Type B pancreatic cell (in vitro differentiated cells): ENCODE data around the gene HDDC2. TPM values are rescaled to one million over a fixed set of nuclear protein-coding genes. Genes with fewer than 3 reads are reported as not detected.

Experiments
- DNase-seq: peaks from one replicate; pipeline ENCODE4 v3.0.0; 2021; ENCODE audit warnings: mixed read lengths; ENCODE audit not compliant: unreplicated experiment; ENCODE audit errors: extremely low spot score
- H3K27ac Mint-ChIP-seq: 2 replicates; pipeline ENCODE4 v1.8.0; 2021; ENCODE audit warnings: mild to moderate bottlenecking, mixed read lengths
- H3K27me3 Mint-ChIP-seq: 2 replicates; pipeline ENCODE4 v1.8.0; 2021; ENCODE audit warnings: mixed read lengths
- H3K36me3 Mint-ChIP-seq: 2 replicates; pipeline ENCODE4 v1.8.0; 2021; ENCODE audit warnings: mixed read lengths
- H3K4me1 Mint-ChIP-seq: one replicate; pipeline ENCODE4 v1.8.0; 2021; ENCODE audit warnings: mixed read lengths; ENCODE audit not compliant: unreplicated experiment
- H3K4me3 Mint-ChIP-seq: 2 replicates; pipeline ENCODE4 v1.8.0; 2021; ENCODE audit warnings: mild to moderate bottlenecking, mixed read lengths
- H3K9me3 Mint-ChIP-seq: 2 replicates; pipeline ENCODE4 v1.8.0; 2021; ENCODE audit warnings: mixed read lengths
- total RNA-seq: library from RNA; stranded (reverse); gene quantifications from 2 replicates; pipeline ENCODE4 v1.2.1, GENCODE V29; 2021; ENCODE audit warnings: low replicate concordance
- TF ChIP-seq, protein P1 (sequence below): fragments of 200-600 bp; sonication (generic); conservative IDR thresholded peaks from 2 replicates; pipeline ENCODE4 v1.5.0; 2021; ENCODE audit warnings: antibody characterized with exemption, mild to moderate bottlenecking

Gene HDDC2
- total RNA-seq, 1 donor from 2014 or later: 90.0 TPM

DNA sequence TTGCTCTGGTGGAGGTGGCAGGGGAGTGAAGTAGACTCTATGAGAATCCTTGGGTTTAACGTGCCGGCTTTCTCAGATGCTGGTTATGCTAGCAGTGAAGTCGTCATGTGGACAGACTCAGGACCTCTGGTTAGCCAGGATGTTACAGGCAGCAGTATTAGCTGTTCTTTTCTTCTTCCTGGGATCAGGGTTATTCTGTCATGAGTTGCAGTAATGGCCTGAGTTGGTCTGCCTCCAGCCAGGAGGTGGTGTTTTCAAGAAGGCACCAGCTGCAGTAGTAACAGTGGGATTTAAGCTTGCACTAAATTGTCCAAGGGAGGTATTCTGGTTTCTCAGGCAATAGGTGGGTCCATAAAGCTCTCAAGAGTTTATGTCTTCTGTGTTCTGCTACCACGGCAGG is 56.7 kb downstream of the HDDC2 start:
- Mint-ChIP-seq H3K9me3 (peaks cover 18% of the 10 kb centered on the region), H3K4me1 (peaks cover 18% of the 10 kb centered on the region), H3K4me3 (no peak overlapping the region), H3K27ac (peak overlapping the region; percentile 35), H3K27me3 (no peaks in the 10 kb centered on the region), H3K36me3 (peaks cover 32% of the 10 kb centered on the region)
- TF ChIP-seq, protein P1, sequence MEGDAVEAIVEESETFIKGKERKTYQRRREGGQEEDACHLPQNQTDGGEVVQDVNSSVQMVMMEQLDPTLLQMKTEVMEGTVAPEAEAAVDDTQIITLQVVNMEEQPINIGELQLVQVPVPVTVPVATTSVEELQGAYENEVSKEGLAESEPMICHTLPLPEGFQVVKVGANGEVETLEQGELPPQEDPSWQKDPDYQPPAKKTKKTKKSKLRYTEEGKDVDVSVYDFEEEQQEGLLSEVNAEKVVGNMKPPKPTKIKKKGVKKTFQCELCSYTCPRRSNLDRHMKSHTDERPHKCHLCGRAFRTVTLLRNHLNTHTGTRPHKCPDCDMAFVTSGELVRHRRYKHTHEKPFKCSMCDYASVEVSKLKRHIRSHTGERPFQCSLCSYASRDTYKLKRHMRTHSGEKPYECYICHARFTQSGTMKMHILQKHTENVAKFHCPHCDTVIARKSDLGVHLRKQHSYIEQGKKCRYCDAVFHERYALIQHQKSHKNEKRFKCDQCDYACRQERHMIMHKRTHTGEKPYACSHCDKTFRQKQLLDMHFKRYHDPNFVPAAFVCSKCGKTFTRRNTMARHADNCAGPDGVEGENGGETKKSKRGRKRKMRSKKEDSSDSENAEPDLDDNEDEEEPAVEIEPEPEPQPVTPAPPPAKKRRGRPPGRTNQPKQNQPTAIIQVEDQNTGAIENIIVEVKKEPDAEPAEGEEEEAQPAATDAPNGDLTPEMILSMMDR: no peak
- no peak for DNase-seq

DNA sequence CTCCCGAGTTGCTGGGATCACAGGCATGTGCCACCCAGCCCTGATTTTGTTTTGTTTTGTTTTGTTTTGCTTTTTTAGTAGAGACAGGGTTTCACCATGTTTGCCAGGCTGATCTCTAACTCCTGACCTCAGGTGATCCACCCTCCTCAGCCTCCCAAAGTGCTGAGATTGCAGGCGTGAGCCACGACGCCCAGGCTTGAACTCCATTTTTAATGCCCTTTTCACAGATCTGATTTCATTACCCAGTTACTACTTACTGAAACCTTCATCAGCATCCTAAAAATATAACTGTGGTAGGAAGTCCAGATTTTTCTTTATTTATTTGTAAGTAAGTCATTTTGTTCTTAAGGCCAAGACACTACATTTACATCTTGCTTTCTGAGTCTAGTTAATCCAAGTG is 64.0 kb downstream of the HDDC2 start:
- no peak for DNase-seq
- peaks cover 8% of the 10 kb centered on the region for H3K4me1 Mint-ChIP-seq
- TF ChIP-seq, protein P1: no peak
- H3K27me3 Mint-ChIP-seq: no peaks in the 10 kb centered on the region
- H3K36me3 Mint-ChIP-seq: peaks cover 40% of the 10 kb centered on the region
- H3K9me3 Mint-ChIP-seq: peaks cover 19% of the 10 kb centered on the region
- no peak overlapping the region for H3K4me3 Mint-ChIP-seq
- no peak overlapping the region for H3K27ac Mint-ChIP-seq

DNA sequence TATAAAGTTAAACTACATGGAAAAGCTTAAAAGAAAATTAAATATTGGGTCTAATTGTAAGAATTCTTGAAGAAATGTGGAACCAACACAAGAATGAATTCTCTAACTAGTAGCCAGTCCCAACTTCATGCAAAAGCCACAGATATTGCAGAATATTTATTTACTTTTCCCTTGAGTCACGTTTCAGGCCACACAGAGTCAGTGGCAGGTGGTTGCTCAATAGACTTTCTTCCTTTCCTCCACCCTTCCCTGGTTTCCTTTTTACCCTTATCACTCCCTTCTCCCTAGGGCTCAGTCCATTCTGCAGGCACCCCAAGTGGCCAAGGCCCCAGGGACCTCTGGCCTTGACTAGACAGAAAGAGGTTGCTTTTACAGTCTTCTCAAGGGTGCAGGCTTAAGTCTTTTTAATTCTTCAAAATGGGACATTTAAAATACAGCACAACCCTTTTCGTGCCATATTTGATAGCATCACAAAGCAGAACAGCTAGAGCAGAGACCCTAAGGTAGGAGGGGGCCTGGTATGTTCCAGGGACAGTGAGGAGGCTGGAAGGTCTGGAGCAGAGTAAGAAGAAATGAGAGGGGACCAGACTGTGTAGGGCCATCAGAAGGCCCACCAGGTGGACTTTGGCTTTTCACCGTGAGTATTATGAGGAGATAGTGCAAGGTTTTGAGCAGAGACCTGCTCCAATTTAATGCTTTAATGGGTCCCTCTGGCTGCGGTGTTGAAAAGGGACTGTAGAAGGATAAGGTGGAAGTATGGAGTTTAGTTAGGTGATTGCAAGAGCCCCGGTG is 65.0 kb downstream of the HDDC2 start:
- no peaks in the 10 kb centered on the region for H3K27me3 Mint-ChIP-seq
- H3K9me3 Mint-ChIP-seq: peaks cover 17% of the 10 kb centered on the region
- peaks cover 18% of the 10 kb centered on the region for H3K4me1 Mint-ChIP-seq
- peaks cover 31% of the 10 kb centered on the region for H3K36me3 Mint-ChIP-seq
- no peak overlapping the region for H3K4me3 Mint-ChIP-seq
- no peak for DNase-seq
- TF ChIP-seq, protein P1: no peak
- H3K27ac Mint-ChIP-seq: no peak overlapping the region

DNA sequence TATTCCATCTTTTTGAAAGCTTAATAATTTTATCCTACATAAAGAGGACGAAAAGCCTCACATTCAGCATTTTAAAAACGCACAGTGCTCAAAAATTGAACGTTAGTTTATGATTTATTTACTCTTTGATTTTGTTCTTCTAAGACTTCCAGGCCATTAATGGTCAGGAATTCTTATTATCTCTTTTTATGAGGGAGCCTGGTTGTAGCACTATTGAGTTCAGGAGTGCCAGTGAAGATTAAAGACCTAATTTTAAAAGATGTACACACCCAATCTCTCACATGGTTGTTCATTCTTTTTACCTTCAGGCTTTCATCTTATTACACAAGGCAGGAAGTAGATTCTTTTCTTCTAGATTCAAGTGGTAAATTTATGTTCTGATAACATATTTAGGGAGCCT is 68.6 kb downstream of the HDDC2 start:
- TF ChIP-seq, protein P1: no peak
- peak overlapping the region; percentile 91 for H3K27ac Mint-ChIP-seq
- DNase-seq: no peak
- no peaks in the 10 kb centered on the region for H3K27me3 Mint-ChIP-seq
- H3K9me3 Mint-ChIP-seq: peaks cover 5% of the 10 kb centered on the region
- H3K4me3 Mint-ChIP-seq: peak overlapping the region; percentile 63
- peaks cover 35% of the 10 kb centered on the region for H3K4me1 Mint-ChIP-seq
- H3K36me3 Mint-ChIP-seq: peaks cover 12% of the 10 kb centered on the region

DNA sequence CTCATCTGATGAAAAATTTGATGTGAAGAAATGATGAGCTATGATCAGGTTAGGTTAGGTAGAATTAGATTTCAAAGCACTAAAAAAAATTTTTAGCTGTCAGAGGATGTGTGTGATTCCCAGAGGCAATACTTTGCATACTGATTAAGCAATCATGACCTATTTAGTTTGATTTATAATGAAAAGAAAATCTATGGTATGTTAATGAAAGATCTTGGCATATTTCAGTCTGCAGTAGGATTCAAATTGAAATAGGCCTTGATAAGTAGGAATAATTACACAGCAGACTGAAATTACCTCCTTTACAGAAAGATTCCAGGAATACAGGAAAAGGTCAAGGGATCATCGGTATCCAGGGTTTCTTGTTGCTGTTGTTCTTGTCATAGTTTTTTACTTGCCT is 69.3 kb downstream of the HDDC2 start:
- TF ChIP-seq, protein P1: no peak
- Mint-ChIP-seq H3K27ac (peak overlapping the region; percentile 91), H3K9me3 (peaks cover 5% of the 10 kb centered on the region), H3K4me1 (peaks cover 41% of the 10 kb centered on the region), H3K36me3 (peaks cover 17% of the 10 kb centered on the region), H3K4me3 (peak overlapping the region; percentile 32), H3K27me3 (no peaks in the 10 kb centered on the region)
- no peak for DNase-seq
